ENCODE results near the gene ZGRF1. TPM values are rescaled to one million over a fixed set of nuclear protein-coding genes. Genes with fewer than 3 reads are reported as not detected.
"Not testable (repeated sequence)": the region's sequence is repeated elsewhere in the genome, so short reads cannot be mapped to it uniquely, and the experiment has no call there.

The ZGRF1 gene
- total RNA-seq, 1 donor from 2014 or later = 2.4 TPM

DNA sequence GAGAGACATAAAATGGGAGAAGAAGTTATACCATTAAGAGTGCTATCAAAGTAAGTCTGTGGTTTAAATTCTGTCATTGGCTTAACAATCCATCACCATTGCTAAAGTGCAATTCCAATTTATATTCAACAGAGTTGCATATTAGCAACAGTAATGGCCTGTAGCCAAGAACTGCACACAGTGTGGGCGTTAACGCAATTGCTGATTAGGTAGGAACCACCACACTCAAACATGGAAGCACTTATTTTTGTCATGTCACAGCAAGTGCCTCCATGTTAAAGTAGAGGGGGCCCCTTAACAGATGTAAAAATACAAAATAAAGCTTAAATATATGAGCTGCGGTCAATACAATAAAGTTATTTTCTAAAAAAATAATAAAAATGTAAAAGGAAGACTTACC, 11.1 kb upstream of the ZGRF1 start:
- DNase-seq (ENCODE audit: low read depth) (no peak), FAIRE-seq (no peak)
- H3K4me3 ChIP-seq (ENCODE audit: low read depth, low read length) = no peak overlapping the region
- peaks cover 6% of the 10 kb centered on the region for H3K36me3 ChIP-seq (ENCODE audit: control insufficient read depth, insufficient read depth, low read length)
- TF ChIP-seq, protein P1, sequence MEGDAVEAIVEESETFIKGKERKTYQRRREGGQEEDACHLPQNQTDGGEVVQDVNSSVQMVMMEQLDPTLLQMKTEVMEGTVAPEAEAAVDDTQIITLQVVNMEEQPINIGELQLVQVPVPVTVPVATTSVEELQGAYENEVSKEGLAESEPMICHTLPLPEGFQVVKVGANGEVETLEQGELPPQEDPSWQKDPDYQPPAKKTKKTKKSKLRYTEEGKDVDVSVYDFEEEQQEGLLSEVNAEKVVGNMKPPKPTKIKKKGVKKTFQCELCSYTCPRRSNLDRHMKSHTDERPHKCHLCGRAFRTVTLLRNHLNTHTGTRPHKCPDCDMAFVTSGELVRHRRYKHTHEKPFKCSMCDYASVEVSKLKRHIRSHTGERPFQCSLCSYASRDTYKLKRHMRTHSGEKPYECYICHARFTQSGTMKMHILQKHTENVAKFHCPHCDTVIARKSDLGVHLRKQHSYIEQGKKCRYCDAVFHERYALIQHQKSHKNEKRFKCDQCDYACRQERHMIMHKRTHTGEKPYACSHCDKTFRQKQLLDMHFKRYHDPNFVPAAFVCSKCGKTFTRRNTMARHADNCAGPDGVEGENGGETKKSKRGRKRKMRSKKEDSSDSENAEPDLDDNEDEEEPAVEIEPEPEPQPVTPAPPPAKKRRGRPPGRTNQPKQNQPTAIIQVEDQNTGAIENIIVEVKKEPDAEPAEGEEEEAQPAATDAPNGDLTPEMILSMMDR (IDR thresholded peaks at IDR 0.05; ENCODE audit: insufficient read depth, low read length, severe bottlenecking) = no peak
- no peaks in the 10 kb centered on the region for H3K27me3 ChIP-seq (ENCODE audit: control insufficient read depth, insufficient read depth, low read length)

DNA sequence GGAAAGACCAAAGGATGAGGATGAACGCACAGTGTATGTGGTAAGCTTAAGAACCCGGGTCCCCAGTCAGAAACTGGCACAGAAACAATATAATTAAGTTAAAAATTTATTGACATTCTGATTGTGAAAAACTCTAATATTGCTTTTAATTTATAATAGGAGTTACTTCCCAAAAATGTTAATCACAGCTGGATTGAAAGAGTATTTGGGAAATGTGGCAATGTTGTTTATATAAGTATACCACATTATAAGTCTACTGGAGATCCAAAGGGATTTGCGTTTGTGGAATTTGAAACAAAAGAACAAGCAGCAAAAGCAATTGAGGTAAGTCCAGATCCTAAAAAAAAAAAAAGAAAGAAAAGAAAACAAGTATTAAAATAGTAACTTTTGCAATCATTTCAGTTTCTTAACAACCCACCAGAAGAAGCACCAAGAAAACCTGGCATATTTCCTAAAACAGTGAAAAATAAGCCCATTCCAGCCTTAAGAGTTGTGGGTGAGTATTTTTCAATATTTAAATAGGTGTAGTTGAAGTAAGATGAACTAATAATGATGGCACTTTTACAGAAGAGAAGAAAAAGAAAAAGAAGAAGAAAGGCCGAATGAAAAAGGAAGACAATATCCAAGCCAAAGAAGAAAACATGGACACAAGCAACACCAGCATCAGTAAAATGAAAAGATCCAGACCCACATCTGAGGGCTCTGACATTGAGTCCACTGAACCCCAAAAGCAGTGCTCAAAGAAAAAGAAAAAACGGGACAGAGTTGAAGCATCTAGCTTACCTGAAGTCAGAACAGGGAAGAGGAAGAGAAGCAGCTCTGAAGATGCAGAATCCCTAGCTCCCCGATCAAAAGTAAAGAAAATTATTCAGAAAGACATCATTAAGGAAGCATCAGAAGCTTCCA, 10.2 kb upstream of the ZGRF1 start:
- no peak overlapping the region for H3K4me3 ChIP-seq (ENCODE audit: low read depth, low read length)
- DNase-seq (ENCODE audit: low read depth) = no peak
- TF ChIP-seq, protein P1 (IDR thresholded peaks at IDR 0.05; ENCODE audit: insufficient read depth, low read length, severe bottlenecking) = no peak
- no peaks in the 10 kb centered on the region for H3K27me3 ChIP-seq (ENCODE audit: control insufficient read depth, insufficient read depth, low read length)
- no peak for FAIRE-seq
- peaks cover 8% of the 10 kb centered on the region for H3K36me3 ChIP-seq (ENCODE audit: control insufficient read depth, insufficient read depth, low read length)

DNA sequence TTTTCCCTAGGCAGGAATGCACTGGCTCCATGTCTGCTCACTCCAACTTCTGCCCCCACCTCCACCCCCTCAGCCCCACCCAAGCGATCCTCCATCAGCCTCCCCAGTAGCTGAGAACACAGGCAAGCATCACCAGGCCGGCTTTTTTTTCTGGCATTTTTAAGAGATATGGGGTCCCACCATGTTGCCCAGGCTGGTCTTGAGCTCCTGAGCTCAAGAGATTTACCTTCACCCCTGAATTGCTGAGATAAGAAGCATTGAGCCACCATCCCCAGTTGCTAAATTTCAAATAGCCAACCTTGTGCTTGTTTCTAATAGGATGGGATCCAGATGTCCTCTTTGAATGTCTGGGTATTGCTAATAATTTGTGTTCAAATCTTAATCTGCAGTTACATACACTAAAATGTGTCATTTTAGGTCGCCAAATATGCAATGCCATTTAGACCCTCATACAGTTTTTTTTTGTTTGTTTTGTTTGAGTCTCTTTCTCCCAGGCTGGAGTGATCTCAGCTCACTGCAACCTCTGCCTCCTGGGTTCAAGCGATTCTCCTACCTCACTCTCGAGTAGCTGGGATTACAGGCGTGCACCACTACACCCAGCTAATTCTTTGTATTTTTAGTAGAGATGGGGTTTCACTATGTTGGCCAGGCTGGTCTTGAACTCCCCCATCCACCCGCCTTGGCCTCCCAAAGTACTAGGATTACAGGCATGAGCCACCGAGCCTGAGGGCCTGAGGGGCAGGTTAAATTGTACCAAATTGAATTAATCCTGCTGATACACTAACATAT, 9.0 kb upstream of the ZGRF1 start:
- no peak overlapping the region for H3K4me3 ChIP-seq (ENCODE audit: low read depth, low read length)
- DNase-seq (ENCODE audit: low read depth) = no peak
- no peak for FAIRE-seq
- H3K27me3 ChIP-seq (ENCODE audit: control insufficient read depth, insufficient read depth, low read length) = no peaks in the 10 kb centered on the region
- peaks cover 8% of the 10 kb centered on the region for H3K36me3 ChIP-seq (ENCODE audit: control insufficient read depth, insufficient read depth, low read length)
- TF ChIP-seq, protein P1 (IDR thresholded peaks at IDR 0.05; ENCODE audit: insufficient read depth, low read length, severe bottlenecking) = no peak

DNA sequence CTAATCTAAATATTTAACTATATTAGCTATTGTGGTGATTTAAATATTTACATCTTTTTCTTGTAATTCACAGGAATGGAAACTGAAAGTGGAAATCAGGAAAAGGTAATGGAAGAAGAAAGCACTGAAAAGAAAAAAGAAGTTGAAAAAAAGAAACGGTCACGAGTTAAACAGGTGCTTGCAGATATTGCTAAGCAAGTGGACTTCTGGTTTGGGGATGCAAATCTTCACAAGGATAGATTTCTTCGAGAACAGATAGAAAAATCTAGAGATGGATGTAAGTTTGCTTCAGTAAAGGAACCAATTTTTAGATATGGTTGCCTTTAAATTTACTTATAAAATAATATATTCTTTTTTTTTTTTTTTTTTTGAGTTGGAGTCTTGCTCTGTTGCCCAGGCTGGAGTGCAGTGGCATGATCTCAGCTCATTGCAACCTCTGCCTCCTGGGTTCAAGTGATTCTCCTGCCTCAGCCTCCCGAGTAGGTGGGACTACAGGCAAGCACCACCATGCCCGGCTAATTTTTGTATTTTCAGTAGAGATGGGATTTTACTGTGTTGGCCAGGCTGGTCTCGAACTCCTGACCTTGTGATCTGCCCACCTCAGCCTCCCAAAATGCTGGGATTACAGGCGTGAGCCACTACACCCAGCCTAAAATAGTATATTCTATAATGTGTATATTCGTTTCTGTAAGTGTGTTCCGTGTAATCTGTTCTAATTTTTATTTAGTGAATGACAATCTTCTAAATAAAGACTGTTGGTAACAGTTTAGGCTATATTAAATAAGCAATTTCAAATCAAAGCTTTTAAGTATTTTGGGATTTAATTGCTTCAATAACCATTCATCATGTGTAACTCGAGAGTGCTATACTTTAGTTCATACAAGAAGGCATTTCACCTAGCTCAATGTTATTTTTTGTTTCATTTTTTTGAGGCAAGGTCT, 8.2 kb upstream of the ZGRF1 start:
- not testable (repeated sequence) for DNase-seq (ENCODE audit: low read depth); H3K27me3 ChIP-seq (ENCODE audit: control insufficient read depth, insufficient read depth, low read length); H3K36me3 ChIP-seq (ENCODE audit: control insufficient read depth, insufficient read depth, low read length); H3K4me3 ChIP-seq (ENCODE audit: low read depth, low read length); FAIRE-seq

DNA sequence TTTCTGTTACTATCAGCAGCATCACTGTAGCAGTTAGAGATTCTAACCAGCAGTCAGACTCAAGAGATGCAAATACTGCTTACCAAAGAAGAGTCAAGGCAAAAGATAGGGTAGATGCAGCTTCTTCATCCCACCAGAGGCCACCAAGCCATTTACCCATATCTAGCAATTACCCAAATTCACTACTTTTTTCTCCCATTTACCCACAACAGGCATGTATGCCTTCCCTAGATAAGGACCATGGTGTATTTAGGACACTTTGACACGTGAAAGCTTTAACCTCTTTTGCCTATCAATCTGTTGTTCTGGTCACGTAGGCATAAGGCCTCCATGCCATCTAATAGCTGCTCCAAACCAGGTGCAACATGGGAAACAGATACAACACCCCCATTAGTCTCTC, 5.8 kb upstream of the ZGRF1 start:
- H3K4me3 ChIP-seq (ENCODE audit: low read depth, low read length) = no peak overlapping the region
- H3K27me3 ChIP-seq (ENCODE audit: control insufficient read depth, insufficient read depth, low read length) = no peaks in the 10 kb centered on the region
- FAIRE-seq (no peak), DNase-seq (ENCODE audit: low read depth) (no peak)
- TF ChIP-seq, protein P1 (IDR thresholded peaks at IDR 0.05; ENCODE audit: insufficient read depth, low read length, severe bottlenecking) = no peak
- peaks cover 8% of the 10 kb centered on the region for H3K36me3 ChIP-seq (ENCODE audit: control insufficient read depth, insufficient read depth, low read length)

Data from bronchial epithelial cell (primary cell).